ENCODE data around the gene FCHSD2. TPM values are rescaled to one million over a fixed set of nuclear protein-coding genes. Genes with fewer than 3 reads are reported as not detected.

FCHSD2 gene
- total RNA-seq, 1 donor from 2014 or later = 18.9 TPM

GRCh38 chr11:73159297-73159696 lies 17.2 kb upstream of the FCHSD2 start:
- H3K27ac Mint-ChIP-seq (ENCODE audit: unreplicated experiment) = no peak overlapping the region
- no peak for FAIRE-seq
- no peaks in the 10 kb centered on the region for H4K20me1 ChIP-seq (ENCODE audit: insufficient read depth, low read length)

GRCh38 chr11:73158356-73159051 lies 16.4 kb upstream of the FCHSD2 start:
- peaks cover 3% of the 10 kb centered on the region for H3K36me3 Mint-ChIP-seq (ENCODE audit: low read depth, unreplicated experiment)

More at GRCh38 chr11:73159297-73159696, 17.2 kb upstream of the FCHSD2 start:
- DNase-seq (ENCODE audit: low read depth) = no peak
- Histone ChIP-seq H3K4me1 (ENCODE audit: insufficient read depth, low read length) (peaks cover 25% of the 10 kb centered on the region), H3K36me3 (ENCODE audit: insufficient read depth, low read length) (no peaks in the 10 kb centered on the region), H3K27me3 (ENCODE audit: insufficient read depth, low read length) (no peaks in the 10 kb centered on the region), H3K9me3 (ENCODE audit: insufficient read depth, low read depth, low read length) (no peaks in the 10 kb centered on the region), H3K79me2 (ENCODE audit: insufficient read depth, low read length) (no peaks in the 10 kb centered on the region), H3K4me2 (ENCODE audit: low read length) (no peak overlapping the region), H2AFZ (ENCODE audit: low read depth, low read length) (no peak overlapping the region), H3K4me3 (ENCODE audit: insufficient read depth, low read depth, low read length) (no peak overlapping the region), H3K27ac (ENCODE audit: low read depth, low read length) (no peak overlapping the region), H3K9ac (ENCODE audit: low read length) (no peak overlapping the region)
- Mint-ChIP-seq H3K9me3 (ENCODE audit: unreplicated experiment) (peaks cover 1% of the 10 kb centered on the region), H3K27me3 (ENCODE audit: low read depth, unreplicated experiment) (peaks cover 1% of the 10 kb centered on the region), H3K36me3 (ENCODE audit: low read depth, unreplicated experiment) (peaks cover 3% of the 10 kb centered on the region), H3K4me1 (ENCODE audit: low read depth, unreplicated experiment) (peaks cover 28% of the 10 kb centered on the region), H3K4me3 (ENCODE audit: unreplicated experiment) (no peak overlapping the region)
- TF ChIP-seq EZH2 (IDR thresholded peaks at IDR 0.05; ENCODE audit: insufficient read depth, low read length) (no peak), CTCF (IDR thresholded peaks at IDR 0.05; ENCODE audit: insufficient read depth, low read depth, low read length) (no peak)

More at GRCh38 chr11:73158356-73159051, 16.4 kb upstream of the FCHSD2 start:
- Histone ChIP-seq H3K27ac (ENCODE audit: low read depth, low read length) (peak overlapping the region; percentile 12), H3K9ac (ENCODE audit: low read length) (no peak overlapping the region), H3K4me3 (ENCODE audit: insufficient read depth, low read depth, low read length) (no peak overlapping the region), H3K27me3 (ENCODE audit: insufficient read depth, low read length) (no peaks in the 10 kb centered on the region), H3K36me3 (ENCODE audit: insufficient read depth, low read length) (no peaks in the 10 kb centered on the region), H4K20me1 (ENCODE audit: insufficient read depth, low read length) (no peaks in the 10 kb centered on the region), H3K4me1 (ENCODE audit: insufficient read depth, low read length) (peaks cover 25% of the 10 kb centered on the region), H3K9me3 (ENCODE audit: insufficient read depth, low read depth, low read length) (no peaks in the 10 kb centered on the region), H3K79me2 (ENCODE audit: insufficient read depth, low read length) (no peaks in the 10 kb centered on the region), H3K4me2 (ENCODE audit: low read length) (peak overlapping the region; percentile 65), H2AFZ (ENCODE audit: low read depth, low read length) (no peak overlapping the region)
- Mint-ChIP-seq H3K4me1 (ENCODE audit: low read depth, unreplicated experiment) (peaks cover 28% of the 10 kb centered on the region), H3K4me3 (ENCODE audit: unreplicated experiment) (no peak overlapping the region), H3K9me3 (ENCODE audit: unreplicated experiment) (peaks cover 3% of the 10 kb centered on the region), H3K27ac (ENCODE audit: unreplicated experiment) (no peak overlapping the region), H3K27me3 (ENCODE audit: low read depth, unreplicated experiment) (peaks cover 4% of the 10 kb centered on the region)
- FAIRE-seq (no peak), DNase-seq (ENCODE audit: low read depth) (peak; percentile 77)
- no peak for TF ChIP-seq CTCF (IDR thresholded peaks at IDR 0.05; ENCODE audit: insufficient read depth, low read depth, low read length)
- TF ChIP-seq EZH2 (IDR thresholded peaks at IDR 0.05; ENCODE audit: insufficient read depth, low read length) = no peak

Measured in astrocyte (in vitro differentiated cells and primary cell).